Measurements from ENCODE around the gene THRAP3. TPM values are rescaled to one million over a fixed set of nuclear protein-coding genes. Genes with fewer than 3 reads are reported as not detected.

THRAP3 gene
- total and polyA plus RNA-seq, 9 of the 15 experiments (the other 6 are each of a cell fraction or from before 2014, with no cell fraction given) = 66.2 to 135 (median 113) TPM

DNA sequence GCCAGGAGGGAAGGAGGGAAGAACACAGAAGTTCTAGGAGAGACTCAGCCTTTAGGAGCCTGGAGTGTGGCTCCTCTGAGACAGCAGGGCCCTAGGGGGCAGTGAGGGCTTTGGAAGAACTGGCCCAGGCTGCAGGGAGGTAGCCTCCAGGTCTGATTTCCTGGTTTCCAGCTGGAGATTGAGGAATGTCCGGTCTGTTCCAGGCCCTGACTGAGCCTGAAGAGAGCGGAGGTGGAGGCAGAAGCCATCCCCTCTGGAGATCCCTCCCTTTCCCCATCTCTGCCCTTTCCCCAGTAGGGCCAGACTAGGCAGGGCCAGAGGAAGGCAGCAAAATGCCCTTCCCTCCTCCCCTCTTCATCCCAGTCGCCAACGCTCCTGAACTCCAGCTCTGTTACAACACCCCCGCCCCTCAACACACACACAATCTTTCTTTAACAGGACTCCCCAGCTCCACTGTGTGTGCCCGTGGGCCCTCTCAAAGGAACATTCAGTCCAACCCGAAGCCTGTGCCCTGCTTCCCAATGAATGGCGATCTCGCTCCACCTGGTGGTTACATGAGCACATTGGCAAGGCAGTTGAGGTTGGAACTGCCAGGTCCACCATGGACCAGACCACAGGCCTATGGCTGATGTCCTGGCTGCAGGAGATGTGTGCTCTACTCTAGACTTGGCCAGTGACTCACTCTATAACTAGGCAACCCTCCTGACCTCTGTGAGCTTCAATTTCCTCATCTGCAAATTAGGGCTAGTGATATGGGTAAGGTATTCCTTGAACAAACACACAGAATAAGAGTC, 36.2 kb upstream of the THRAP3 start (continued):
- TF ChIP-seq, protein P1, sequence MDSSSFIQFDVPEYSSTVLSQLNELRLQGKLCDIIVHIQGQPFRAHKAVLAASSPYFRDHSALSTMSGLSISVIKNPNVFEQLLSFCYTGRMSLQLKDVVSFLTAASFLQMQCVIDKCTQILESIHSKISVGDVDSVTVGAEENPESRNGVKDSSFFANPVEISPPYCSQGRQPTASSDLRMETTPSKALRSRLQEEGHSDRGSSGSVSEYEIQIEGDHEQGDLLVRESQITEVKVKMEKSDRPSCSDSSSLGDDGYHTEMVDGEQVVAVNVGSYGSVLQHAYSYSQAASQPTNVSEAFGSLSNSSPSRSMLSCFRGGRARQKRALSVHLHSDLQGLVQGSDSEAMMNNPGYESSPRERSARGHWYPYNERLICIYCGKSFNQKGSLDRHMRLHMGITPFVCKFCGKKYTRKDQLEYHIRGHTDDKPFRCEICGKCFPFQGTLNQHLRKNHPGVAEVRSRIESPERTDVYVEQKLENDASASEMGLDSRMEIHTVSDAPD (CRISPR knock-in tag; IDR thresholded peaks at IDR 0.05) = no peak
- no peak for TF ChIP-seq SRSF3 (IDR thresholded peaks at IDR 0.05; ENCODE audit: insufficient read depth, low read length)
- peak; percentile 30; the same call in 1 of the 2 replicates for TF ChIP-seq CBX1 (IDR thresholded peaks at IDR 0.05; ENCODE audit: low read depth)
- peak; percentile 89; the same call in 1 of the 2 replicates for TF ChIP-seq TRIM28 (IDR thresholded peaks at IDR 0.05)
- TF ChIP-seq, protein P2, sequence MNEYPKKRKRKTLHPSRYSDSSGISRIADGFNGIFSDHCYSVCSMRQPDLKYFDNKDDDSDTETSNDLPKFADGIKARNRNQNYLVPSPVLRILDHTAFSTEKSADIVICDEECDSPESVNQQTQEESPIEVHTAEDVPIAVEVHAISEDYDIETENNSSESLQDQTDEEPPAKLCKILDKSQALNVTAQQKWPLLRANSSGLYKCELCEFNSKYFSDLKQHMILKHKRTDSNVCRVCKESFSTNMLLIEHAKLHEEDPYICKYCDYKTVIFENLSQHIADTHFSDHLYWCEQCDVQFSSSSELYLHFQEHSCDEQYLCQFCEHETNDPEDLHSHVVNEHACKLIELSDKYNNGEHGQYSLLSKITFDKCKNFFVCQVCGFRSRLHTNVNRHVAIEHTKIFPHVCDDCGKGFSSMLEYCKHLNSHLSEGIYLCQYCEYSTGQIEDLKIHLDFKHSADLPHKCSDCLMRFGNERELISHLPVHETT (CRISPR knock-in tag; conservative IDR thresholded peaks at IDR 0.05 in 1 of 2, IDR thresholded peaks at IDR 0.05 in 1 of 2) = peak in 1 of 2 experiments; percentile 51; a peak in 1 of 4 replicates
- no peak for TF ChIP-seq ZNF764 (CRISPR knock-in tag; IDR thresholded peaks at IDR 0.05; ENCODE audit: low read depth)
- TF ChIP-seq DPF2 (IDR thresholded peaks at IDR 0.05) = peak; percentile 41; the same call in 1 of the 2 replicates
- peak; percentile 72 for TF ChIP-seq EHMT2 (IDR thresholded peaks at IDR 0.05)
- no peak for TF ChIP-seq RBM17 (IDR thresholded peaks at IDR 0.05; ENCODE audit: borderline replicate concordance, low read depth, low read length)
- TF ChIP-seq ZFP1 (CRISPR knock-in tag; IDR thresholded peaks at IDR 0.05) = no peak
- TF ChIP-seq, protein P3, sequence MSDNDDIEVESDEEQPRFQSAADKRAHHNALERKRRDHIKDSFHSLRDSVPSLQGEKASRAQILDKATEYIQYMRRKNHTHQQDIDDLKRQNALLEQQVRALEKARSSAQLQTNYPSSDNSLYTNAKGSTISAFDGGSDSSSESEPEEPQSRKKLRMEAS (CRISPR knock-in tag; IDR thresholded peaks at IDR 0.05) = peak; percentile 68
- TF ChIP-seq ZNF384 (IDR thresholded peaks at IDR 0.05; ENCODE audit: low read depth, low read length) = 0 out of 2 replicates have a peak, but pooled peaks have one; percentile 48
- 0 out of 2 replicates have a peak, but pooled peaks have one; percentile 19 for TF ChIP-seq MTA2 (IDR thresholded peaks at IDR 0.05; ENCODE audit: low read depth)
- TF ChIP-seq TSC22D4 (tag; IDR thresholded peaks at IDR 0.05) = no peak
- TF ChIP-seq, protein P4, sequence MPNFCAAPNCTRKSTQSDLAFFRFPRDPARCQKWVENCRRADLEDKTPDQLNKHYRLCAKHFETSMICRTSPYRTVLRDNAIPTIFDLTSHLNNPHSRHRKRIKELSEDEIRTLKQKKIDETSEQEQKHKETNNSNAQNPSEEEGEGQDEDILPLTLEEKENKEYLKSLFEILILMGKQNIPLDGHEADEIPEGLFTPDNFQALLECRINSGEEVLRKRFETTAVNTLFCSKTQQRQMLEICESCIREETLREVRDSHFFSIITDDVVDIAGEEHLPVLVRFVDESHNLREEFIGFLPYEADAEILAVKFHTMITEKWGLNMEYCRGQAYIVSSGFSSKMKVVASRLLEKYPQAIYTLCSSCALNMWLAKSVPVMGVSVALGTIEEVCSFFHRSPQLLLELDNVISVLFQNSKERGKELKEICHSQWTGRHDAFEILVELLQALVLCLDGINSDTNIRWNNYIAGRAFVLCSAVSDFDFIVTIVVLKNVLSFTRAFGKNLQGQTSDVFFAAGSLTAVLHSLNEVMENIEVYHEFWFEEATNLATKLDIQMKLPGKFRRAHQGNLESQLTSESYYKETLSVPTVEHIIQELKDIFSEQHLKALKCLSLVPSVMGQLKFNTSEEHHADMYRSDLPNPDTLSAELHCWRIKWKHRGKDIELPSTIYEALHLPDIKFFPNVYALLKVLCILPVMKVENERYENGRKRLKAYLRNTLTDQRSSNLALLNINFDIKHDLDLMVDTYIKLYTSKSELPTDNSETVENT (CRISPR knock-in tag; IDR thresholded peaks at IDR 0.05) = no peak
- peak; percentile 52 for TF ChIP-seq HCFC1 (IDR thresholded peaks at IDR 0.05; ENCODE audit: low read depth, low read length)
- no peak for TF ChIP-seq ZBED1 (IDR thresholded peaks at IDR 0.05)
- TF ChIP-seq SMARCA5 (IDR thresholded peaks at IDR 0.05) = peak; percentile 63; the same call in 1 of the 2 replicates
- TF ChIP-seq, protein P5, sequence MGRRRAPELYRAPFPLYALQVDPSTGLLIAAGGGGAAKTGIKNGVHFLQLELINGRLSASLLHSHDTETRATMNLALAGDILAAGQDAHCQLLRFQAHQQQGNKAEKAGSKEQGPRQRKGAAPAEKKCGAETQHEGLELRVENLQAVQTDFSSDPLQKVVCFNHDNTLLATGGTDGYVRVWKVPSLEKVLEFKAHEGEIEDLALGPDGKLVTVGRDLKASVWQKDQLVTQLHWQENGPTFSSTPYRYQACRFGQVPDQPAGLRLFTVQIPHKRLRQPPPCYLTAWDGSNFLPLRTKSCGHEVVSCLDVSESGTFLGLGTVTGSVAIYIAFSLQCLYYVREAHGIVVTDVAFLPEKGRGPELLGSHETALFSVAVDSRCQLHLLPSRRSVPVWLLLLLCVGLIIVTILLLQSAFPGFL (CRISPR knock-in tag; IDR thresholded peaks at IDR 0.05) = no peak
- peak in 1 of 2 experiments; percentile 69; a peak in 1 of 4 replicates for TF ChIP-seq TEAD1 (CRISPR knock-in tag; IDR thresholded peaks at IDR 0.05)
- 0 out of 2 replicates have a peak, but pooled peaks have one; percentile 46 for TF ChIP-seq CREM (IDR thresholded peaks at IDR 0.05; ENCODE audit: low read depth)
- TF ChIP-seq KDM4B (IDR thresholded peaks at IDR 0.05; ENCODE audit: borderline replicate concordance in 2 of 2, low read depth in 1 of 2) = peak in 1 of 2 experiments; percentile 52; a peak in 1 of 4 replicates

Data from K562 (cell line).